Fibroblast of gingiva (primary cell): ENCODE measurements around the gene KCNMA1.

Experiments
- DNase-seq: peaks from one replicate; pipeline ENCODE4 v3.0.0-alpha.2; 2011; ENCODE audit warnings: low read depth

Gene KCNMA1

GRCh38 chr10:77079592-77080300 lies 557.9 kb downstream of the KCNMA1 start:
- no peak for DNase-seq

DNA sequence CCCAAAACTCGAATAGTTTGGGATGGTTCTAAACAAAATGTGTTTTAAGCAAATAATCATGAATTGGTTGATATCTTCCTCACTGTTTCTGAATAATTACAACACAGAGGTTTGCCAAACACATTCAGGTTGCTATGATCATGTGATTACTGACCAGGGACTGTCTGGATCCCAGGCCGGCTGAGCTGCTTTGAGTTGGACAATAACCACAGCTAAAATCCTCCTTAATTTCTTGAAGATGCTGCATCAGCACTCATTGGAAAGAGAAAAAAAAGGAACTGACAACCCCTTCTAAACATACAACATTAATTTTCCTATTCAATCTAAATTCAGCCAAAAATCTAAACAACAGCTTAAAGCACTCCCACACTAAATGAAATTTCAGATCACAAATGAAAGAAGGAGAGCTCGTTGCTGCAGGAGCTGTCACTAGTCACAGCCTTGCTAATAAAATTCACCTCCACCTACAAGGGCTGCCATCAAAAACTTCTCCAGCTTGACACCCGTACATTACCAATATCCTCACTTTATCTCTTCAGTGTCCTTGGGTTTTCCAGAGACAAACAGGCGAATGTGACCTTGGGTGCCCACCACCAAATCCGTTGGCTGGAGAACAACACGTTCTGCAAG lies 560.2 kb downstream of the KCNMA1 start:
- no peak for DNase-seq

DNA sequence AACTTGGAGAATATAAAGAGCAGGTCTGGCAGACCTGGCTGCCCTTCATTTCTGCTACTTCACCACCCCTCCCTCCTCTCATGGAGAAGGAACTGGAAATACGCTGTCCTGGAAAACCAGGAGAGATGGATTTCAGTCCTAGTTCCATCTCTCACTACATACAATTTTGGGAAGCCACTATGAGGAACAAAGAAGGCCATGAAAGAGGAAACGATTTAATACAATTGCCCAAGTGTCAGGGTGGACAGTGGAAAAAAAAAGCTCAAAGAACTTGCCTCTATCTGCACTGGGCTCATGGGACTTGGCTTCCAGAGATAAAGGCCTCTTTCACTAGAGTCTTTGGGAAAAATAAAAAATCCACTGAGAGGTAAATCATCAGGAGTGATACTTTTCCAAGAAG lies 561.7 kb downstream of the KCNMA1 start:
- no peak for DNase-seq

DNA sequence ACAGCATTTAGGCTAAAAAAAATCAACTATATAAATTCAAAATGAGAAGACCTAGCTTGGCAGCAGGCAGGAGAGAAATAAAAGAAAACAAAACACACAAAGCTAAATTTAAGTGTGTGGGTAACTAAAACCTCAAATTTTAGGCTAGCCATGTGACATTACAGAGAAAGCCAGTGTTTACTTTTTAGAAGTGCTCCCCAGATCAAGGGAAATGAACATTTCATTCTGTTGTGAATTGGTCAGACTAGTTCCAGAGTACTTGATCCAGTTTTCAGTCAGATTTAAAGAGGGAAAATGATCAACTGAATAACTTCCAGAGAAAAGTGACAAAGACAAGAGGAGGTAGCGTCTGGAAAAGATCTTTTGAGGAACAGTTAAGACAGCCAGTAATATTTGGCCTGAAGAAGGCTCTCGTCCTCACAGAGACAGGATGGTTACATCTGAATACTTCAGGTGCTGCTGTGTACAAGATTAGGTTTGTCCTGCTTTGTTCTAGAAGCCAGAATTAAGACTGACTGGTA lies 563.4 kb downstream of the KCNMA1 start:
- no peak for DNase-seq

DNA sequence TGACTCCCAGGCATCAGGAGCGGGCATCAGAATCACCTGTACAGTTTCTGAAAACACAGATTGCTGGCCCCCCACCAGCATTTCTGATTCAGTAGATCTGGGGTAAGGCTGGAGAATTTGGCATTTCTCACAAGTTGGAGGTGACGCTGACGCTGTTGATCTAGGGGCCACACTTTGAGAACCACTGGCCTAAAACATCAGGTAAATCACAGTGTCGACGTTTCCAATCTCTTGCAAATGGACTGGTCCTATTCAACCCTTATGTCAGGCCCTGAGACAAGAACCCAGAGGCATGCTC lies 564.0 kb downstream of the KCNMA1 start:
- DNase-seq: no peak

- peak; percentile 77 for DNase-seq
Measured at GRCh38 chr10:77072836-77073662, 564.6 kb downstream of the KCNMA1 start.

GRCh38 chr10:77072361-77072835 lies 565.2 kb downstream of the KCNMA1 start:
- DNase-seq: no peak

DNA sequence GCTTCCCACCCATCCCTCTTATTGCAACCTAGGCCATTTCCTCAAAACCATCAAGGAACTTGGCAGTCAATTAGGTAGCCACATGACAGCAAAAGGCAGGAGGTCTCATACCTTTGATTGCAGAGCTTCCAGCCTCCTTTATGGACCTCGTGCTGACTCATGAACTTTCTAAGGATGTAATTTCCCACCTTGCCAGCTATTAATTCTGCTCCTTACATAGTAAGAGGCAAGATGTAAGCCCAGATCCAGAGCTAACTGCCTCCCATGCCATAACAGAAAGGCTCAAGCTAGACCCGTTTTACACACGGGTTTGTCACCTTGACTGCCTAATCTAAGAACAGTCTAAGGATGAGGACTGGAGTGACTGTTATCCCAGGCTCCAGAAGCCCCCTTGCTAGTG lies 565.7 kb downstream of the KCNMA1 start:
- no peak for DNase-seq

GRCh38 chr10:77071001-77071511 lies 566.6 kb downstream of the KCNMA1 start:
- DNase-seq: peak; percentile 46

DNA sequence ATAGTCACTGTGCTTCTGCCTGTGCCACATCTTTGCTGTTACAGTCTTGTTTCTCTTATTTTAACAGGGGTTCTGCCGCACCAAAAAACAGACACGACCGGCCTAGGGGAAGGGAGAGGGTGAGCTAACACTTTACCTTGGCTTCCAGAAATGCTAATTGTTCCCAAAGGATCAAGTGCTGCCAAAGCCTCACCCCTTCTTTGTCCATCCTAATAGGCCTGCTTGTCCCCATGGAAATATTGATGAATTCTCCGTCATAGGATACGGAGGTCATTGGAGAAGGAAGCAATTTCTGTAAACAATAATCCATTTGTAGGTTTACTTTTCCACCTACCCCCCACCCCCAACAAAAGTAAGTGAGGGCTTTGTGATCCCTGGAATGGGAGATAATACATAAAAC lies 567.3 kb downstream of the KCNMA1 start:
- DNase-seq: no peak

DNA sequence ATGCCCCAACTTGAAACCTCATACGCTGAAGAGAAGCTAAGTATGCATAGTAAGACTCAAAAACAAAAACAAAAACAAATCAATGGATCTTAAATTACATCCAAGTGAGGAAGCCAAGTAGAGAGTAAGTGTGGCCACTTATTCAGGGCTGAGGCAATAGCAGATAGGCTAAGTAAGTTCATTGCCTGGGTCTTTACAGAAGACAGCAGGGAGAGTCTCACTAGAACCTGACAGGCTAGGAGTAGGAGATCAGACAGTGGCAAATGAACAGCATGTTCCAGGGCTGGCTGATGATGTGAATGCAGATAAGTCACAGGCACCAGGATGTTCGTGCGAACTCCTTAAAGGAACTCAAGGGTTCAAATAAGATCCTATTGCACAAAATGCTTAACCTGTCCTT lies 568.6 kb downstream of the KCNMA1 start:
- peak; percentile 75 for DNase-seq

DNA sequence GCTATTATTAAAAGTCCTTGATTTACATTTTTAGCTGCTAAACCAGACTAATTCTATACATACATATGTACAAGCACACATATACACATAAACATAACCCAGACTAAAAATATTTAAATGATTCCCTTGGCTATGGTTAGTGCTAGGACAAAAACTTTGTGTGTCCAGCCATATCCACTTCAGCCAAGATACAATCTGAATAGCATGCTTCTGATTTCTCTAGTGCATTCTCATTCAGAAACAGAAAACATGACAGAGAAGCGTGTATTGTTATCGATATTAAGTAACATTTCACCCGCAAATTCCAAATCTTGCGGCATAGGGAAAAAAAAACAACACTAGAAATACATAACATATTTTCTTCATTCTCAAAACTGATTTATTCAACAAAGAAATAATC lies 569.3 kb downstream of the KCNMA1 start:
- no peak for DNase-seq

- DNase-seq: no peak
Measured at GRCh38 chr10:77062381-77062780, 575.2 kb downstream of the KCNMA1 start.

GRCh38 chr10:77060913-77061312 lies 576.7 kb downstream of the KCNMA1 start:
- DNase-seq: no peak

GRCh38 chr10:77056650-77057049 lies 581.0 kb downstream of the KCNMA1 start:
- no peak for DNase-seq

GRCh38 chr10:77052593-77052992 lies 585.0 kb downstream of the KCNMA1 start:
- DNase-seq: no peak

- DNase-seq: no peak
Measured at GRCh38 chr10:77051837-77052236, 585.8 kb downstream of the KCNMA1 start.

DNA sequence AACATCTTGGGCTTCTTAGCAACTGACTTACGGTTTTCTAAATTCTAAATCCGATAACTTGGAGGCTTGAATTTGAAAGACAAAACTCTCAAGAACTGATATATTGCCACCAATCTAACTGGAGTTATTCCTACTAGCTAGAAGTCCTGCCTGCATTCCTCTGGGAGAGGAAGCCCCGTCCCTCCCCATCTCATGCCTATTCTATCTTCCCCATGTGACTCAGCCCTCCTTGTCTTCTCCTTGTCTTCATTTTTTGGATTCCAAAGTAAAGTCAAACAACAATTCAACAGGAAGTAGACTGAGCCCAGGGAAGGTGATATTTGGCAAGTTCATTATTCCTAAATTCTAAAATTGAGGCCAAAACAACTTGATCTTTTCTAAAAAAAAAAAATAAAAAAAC lies 587.7 kb downstream of the KCNMA1 start:
- no peak for DNase-seq

DNA sequence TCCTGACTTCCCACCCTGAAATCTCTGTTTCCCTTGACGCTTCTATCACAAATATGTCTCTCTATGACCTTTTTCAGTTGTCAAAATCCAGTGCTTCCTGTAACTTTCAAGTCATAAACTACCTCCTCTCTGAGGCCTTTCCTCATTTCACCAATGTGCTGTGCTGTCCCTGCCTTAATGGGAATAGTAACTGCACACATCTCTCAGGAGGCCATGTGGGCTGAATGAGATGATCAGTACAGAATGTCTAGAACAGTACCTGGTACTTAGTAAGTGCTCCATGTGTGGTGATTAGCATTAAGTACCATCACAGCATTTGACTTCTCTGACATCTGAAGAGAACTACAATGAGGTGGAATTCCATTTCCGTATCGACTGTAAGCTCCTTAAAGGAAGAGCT lies 588.5 kb downstream of the KCNMA1 start:
- DNase-seq: no peak

DNA sequence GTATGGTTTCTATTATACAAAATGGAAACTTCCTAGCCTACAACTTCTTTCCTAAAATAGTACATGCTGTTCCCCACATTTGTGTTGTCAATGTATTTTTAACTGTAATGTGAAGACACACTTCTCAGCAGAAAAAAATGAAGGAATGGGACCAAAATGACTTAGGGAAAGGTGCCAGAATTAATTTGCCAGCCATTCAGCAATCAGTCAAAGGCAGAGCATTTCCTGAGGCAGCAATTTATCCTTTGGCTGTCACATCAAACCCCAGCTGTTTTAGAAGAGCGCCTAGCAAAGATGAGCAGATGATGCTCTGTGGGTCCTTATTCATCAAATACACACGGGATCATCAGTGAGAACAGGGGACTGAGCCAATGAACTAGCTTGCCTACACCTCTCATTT lies 592.5 kb downstream of the KCNMA1 start:
- peak; percentile 65 for DNase-seq

- peak; percentile 33 for DNase-seq
Measured at GRCh38 chr10:77043420-77043763, 594.2 kb downstream of the KCNMA1 start.

DNA sequence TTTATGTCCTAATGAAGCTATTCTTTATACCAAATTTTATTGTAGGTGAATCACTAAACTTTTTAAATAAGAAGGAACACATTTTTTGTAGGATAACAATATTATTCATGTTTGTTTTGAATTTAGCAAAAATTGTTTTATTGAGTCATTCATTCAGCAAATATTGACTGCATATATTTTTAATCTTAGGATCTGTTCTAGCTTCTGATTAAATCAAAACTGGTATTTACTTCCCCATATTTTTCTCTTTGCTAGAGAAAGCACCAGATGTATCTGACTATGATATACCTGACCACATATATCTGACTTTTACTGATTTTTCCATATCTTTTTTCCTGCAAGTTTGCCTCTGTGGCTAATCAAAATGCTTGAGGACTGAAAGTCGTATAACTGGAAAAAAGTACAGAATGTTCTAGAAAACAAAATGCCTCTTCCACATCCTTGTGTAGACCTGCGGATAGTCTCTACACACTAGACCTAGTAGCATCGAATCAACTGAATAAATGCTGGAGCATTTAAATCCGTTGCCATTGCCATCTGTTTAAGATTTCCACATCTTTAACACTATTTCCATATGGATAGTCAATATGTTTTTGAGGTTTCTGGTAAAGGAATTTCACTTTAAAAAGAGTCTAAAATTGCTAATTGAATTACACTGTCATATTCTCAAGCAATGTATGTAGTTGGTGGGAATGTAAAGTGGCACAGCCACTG lies 594.7 kb downstream of the KCNMA1 start:
- no peak for DNase-seq
